HPDE6-E6E7 (cell line): ENCODE results near the gene VSX2.

Experiments used
- DNase-seq: peaks from one replicate; pipeline ENCODE4 v3.0.0; 2011; ENCODE audit warnings: missing footprints; ENCODE audit errors: extremely low spot score

Gene VSX2

GRCh38 chr14:74302152-74302628 lies 62.9 kb downstream of the VSX2 start:
- peak; percentile 50 for DNase-seq

GRCh38 chr14:74302634-74303569 lies 63.7 kb downstream of the VSX2 start, which contains the start of gene ABCD4:
ABCD4 (minus strand) TSS chr14:74302934; CDS start chr14:74302912, 22 bp downstream.
- DNase-seq = peak; percentile 93

GRCh38 chr14:74308695-74309094 lies 69.4 kb downstream of the VSX2 start:
- no peak for DNase-seq

- DNase-seq = no peak
These were observed 70.1 kb downstream of the VSX2 start for GRCh38 chr14:74309125-74310022.

GRCh38 chr14:74312161-74312560 lies 72.9 kb downstream of the VSX2 start:
- no peak for DNase-seq
